Right ventricle myocardium superior (tissue), 1 donor: ENCODE results near the gene PDPN. TPM values are rescaled to one million over a fixed set of nuclear protein-coding genes. Genes with fewer than 3 reads are reported as not detected.
A peak's percentile ranks its signal among the peaks of the same experiment; 100 is the strongest.
"Not testable (repeated sequence)": the region's sequence is repeated elsewhere in the genome, so short reads cannot be mapped to it uniquely, and the experiment has no call there.

ENCODE experiments used
- ATAC-seq: fragments of 200-7000 bp; cut with Tn5 transposase; one replicate; pipeline ENCODE4 v1.9.1; 2020; ENCODE audit warnings: mild to moderate bottlenecking; ENCODE audit not compliant: poor library complexity
- DNase-seq: peaks from one replicate; pipeline ENCODE4 v3.0.0-alpha.2; 2020
- intact Hi-C: fragments of 100-400 bp; cut with DNase I; formaldehyde crosslinking; loops from one replicate; pipeline ENCODE4 v1.11.2; 2022
- total RNA-seq: library from RNA; stranded (reverse); fragmentation: NEBNext Ultra II Directional; extraction: Animal tissue kit (Norgen Biotek cat#: 25700); gene quantifications from one replicate; pipeline ENCODE4 v1.2.1, GENCODE V29; 2021
- donor health status: DM: no; HTN: yes; CAD: no; lungs with severe emphysema.

PDPN gene
- total RNA-seq, 1 donor from 2014 or later = 20.3 TPM

- DNase-seq, intact Hi-C loops, ATAC-seq: not testable (repeated sequence)
These were observed 13.2 kb upstream of the PDPN start for GRCh38 chr1:13570435-13570834.

GRCh38 chr1:13570924-13571323 lies 12.7 kb upstream of the PDPN start:
- no peak for DNase-seq

GRCh38 chr1:13573586-13573985 lies 10.0 kb upstream of the PDPN start:
- no peak for ATAC-seq
- no peak for DNase-seq
- intact Hi-C loops = no loop called here

More at GRCh38 chr1:13570924-13571323, 12.7 kb upstream of the PDPN start:
- intact Hi-C loops = no loop called here
- ATAC-seq = no peak

- ATAC-seq = peak; percentile 52
- intact Hi-C loops = no loop called here
- DNase-seq = no peak
These were observed 6.7 kb upstream of the PDPN start for GRCh38 chr1:13576926-13577325.

- ATAC-seq (no peak), DNase-seq (no peak)
- intact Hi-C loops = no loop called here
These were observed 5.8 kb upstream of the PDPN start for GRCh38 chr1:13577846-13578245.

DNA sequence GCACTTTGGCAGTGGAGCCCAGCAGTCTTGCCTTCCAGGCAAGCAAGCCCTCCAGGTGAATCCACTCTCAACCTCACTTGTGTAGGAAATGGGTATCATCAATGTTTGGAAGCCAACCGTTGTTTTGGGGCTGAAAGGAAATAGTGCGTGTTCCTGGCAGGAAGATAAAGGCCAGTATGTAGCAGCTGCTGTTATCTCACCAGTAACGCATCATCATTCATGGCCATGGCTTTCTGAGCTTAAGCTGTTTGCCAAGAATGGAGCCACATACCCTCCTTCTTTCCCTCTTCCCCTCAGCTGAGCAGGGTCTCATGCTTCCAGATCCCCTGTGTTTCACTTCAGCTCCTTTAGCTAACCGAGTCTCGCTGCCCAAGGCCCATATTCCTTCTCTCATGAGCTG lies 2.2 kb upstream of the PDPN start:
- ATAC-seq (no peak), DNase-seq (no peak)
- intact Hi-C loops = no loop called here

GRCh38 chr1:13582713-13583443 lies 754 bp upstream of the PDPN start:
- ATAC-seq = no peak
- intact Hi-C loops = no loop called here
- DNase-seq = no peak

- ATAC-seq (peak; percentile 83), DNase-seq (peak; percentile 67)
- intact Hi-C loops = no loop called here
These were observed 547 bp downstream of the PDPN start for GRCh38 chr1:13583966-13584791.

DNA sequence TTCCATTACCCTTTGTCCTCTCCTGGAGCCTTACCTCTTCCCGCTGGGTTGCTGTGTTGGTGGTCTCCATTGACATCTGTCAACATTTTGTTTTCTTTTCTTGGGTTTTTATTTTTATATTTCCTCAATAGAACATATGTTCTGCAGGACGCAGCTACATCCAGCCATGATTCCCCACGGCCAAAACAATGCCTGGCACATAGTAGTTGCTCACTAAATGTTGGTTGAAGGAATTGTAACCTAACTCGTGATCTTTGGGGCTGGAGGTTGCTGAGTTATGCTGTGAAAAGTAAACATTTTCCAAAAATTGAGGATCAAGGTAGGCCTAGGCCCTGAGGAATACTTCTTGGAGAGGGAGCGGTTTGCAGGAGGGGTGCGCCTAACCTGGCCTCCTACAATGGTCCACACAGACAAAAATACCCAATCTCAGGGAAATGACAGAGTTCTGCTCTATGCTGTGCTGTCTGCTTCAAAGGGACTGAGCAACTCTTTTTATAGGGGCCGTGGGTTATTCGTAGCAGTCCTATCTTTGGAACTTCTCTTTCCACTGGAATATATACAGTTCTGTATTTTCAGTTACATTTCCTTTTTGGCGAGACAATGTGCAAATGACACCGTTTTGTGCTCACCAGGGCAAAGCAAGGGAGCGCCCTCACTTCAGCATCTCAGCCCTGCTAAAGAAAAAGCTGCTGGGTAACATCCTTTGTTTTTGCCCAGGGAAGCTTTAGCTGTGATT lies 1.4 kb downstream of the PDPN start:
- ATAC-seq (no peak), DNase-seq (no peak)
- intact Hi-C loops = no loop called here

- DNase-seq (no peak), ATAC-seq (no peak)
- intact Hi-C loops = no loop called here
These were observed 2.0 kb downstream of the PDPN start for GRCh38 chr1:13585612-13585991.

GRCh38 chr1:13586001-13586400 lies 2.4 kb downstream of the PDPN start:
- intact Hi-C loops = no loop called here
- ATAC-seq (no peak), DNase-seq (no peak)

- peak; percentile 25 for ATAC-seq
- no peak for DNase-seq
- intact Hi-C loops = no loop called here
These were observed 3.8 kb downstream of the PDPN start for GRCh38 chr1:13587256-13588030.

GRCh38 chr1:13588946-13589796 lies 5.5 kb downstream of the PDPN start:
- ATAC-seq (no peak), DNase-seq (no peak)
- intact Hi-C loops = no loop called here

DNA sequence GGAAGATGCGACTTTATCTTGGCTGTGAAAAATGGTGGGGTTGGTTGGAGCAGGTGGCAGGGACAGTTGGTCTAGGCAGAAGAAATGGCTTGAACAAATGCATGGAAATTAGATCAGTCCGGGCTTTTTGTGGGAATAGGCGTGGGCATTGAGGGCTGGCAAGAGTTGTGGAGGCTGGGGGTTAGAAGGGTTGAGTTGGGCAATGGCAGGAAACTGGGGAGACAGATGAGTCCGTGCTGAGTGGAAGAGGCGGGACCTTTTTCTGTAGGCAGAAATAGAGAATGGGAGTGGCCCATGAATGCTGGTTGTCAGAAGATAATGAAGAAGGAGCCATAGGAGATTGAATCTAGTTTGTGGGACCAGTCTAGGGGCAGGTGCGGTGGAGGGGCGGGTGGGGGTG lies 6.9 kb downstream of the PDPN start:
- ATAC-seq = no peak
- DNase-seq = no peak
- intact Hi-C loops = no loop called here

GRCh38 chr1:13593511-13594131 lies 10.0 kb downstream of the PDPN start:
- DNase-seq (peak; percentile 54), ATAC-seq (peak; percentile 80)
- intact Hi-C loops = no loop called here

- DNase-seq (no peak), ATAC-seq (no peak)
- intact Hi-C loops = no loop called here
These were observed 11.8 kb downstream of the PDPN start for GRCh38 chr1:13595411-13595810.

DNA sequence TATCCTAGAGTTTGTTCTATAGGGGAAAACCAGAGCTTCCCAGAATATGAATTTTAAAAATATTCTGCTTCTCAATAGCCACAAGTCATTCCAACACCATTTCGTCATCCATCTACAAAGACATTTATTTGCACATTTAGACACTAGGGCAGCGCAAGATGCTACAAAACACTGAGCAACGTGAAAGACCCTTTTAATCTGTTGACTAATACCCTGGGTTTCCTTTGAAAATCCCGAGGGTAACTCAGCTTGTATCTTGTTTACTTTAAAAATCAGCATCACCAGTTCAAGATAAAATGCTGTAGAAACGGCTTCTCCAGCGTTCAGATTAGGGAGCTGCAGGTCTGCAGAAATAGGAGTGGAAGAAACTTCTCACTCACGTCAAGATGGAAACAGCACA lies 13.5 kb downstream of the PDPN start:
- DNase-seq (no peak), ATAC-seq (no peak)
- intact Hi-C loops = no loop called here
